HG03097 (cell line): ENCODE data around the gene TTC23L.

Experiments used
- ATAC-seq: cut with Tn5 transposase; IDR thresholded peaks from one replicate; pipeline ENCODE4 v1.9.1; 2021; ENCODE audit not compliant: unreplicated experiment, low FRiP score

Gene TTC23L

GRCh38 chr5:34832568-34832967 lies 6.4 kb upstream of the TTC23L start:
- ATAC-seq = no peak

GRCh38 chr5:34833090-34833489 lies 5.9 kb upstream of the TTC23L start:
- ATAC-seq = no peak

GRCh38 chr5:34833976-34834793 lies 4.8 kb upstream of the TTC23L start:
- ATAC-seq = no peak

- ATAC-seq = no peak
Measured at GRCh38 chr5:34834794-34835089, 4.2 kb upstream of the TTC23L start.

- ATAC-seq = no peak
Measured at GRCh38 chr5:34835664-34836063, 3.3 kb upstream of the TTC23L start.

- ATAC-seq = no peak
Measured at GRCh38 chr5:34841816-34842215, 2.9 kb downstream of the TTC23L start.

GRCh38 chr5:34842554-34842953 lies 3.6 kb downstream of the TTC23L start:
- ATAC-seq = no peak

GRCh38 chr5:34843497-34843896 lies 4.5 kb downstream of the TTC23L start:
- ATAC-seq = no peak

GRCh38 chr5:34844106-34844505 lies 5.1 kb downstream of the TTC23L start:
- ATAC-seq = no peak

- no peak for ATAC-seq
Measured at GRCh38 chr5:34844999-34845398, 6.0 kb downstream of the TTC23L start.

- ATAC-seq = no peak
Measured at GRCh38 chr5:34847056-34847455, 8.1 kb downstream of the TTC23L start.

GRCh38 chr5:34847552-34847951 lies 8.6 kb downstream of the TTC23L start:
- ATAC-seq = no peak

GRCh38 chr5:34848230-34848629 lies 9.3 kb downstream of the TTC23L start:
- no peak for ATAC-seq

GRCh38 chr5:34849253-34849652 lies 10.3 kb downstream of the TTC23L start:
- no peak for ATAC-seq

GRCh38 chr5:34854459-34855174 lies 15.7 kb downstream of the TTC23L start:
- peak; percentile 92 for ATAC-seq

- ATAC-seq = no peak
Measured at GRCh38 chr5:34857161-34857560, 18.2 kb downstream of the TTC23L start.

- no peak for ATAC-seq
Measured at GRCh38 chr5:34857894-34858293, 18.9 kb downstream of the TTC23L start.

- no peak for ATAC-seq
Measured at GRCh38 chr5:34858790-34859189, 19.8 kb downstream of the TTC23L start.

GRCh38 chr5:34859253-34859652 lies 20.3 kb downstream of the TTC23L start:
- ATAC-seq = no peak

- ATAC-seq = no peak
Measured at GRCh38 chr5:34863946-34864345, 25.0 kb downstream of the TTC23L start.

GRCh38 chr5:34865091-34865490 lies 26.1 kb downstream of the TTC23L start:
- no peak for ATAC-seq

GRCh38 chr5:34866989-34867471 lies 28.1 kb downstream of the TTC23L start:
- ATAC-seq = no peak
